ENCODE measurements around the gene ZNF613.

DNA sequence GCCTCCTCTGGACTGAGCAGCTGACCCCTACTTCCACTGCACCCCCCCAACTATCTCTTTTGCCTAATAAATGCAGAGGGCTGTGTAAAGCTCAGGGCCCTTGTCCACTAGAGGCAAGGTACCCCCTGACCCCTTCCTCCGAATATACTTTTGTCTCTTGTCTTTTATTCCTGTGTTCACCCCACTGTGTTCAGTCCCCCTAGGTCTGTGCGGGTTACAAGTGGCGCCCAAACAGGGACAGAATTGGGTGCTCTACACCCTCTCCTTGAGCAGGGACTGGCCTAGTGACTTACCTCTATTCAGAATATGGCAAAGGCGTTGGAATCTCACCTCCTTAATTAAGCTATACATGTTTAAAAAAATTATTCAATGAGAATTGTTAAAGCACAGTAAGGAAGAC is 44.4 kb downstream of the ZNF613 start:
- TF ChIP-seq, protein P1, sequence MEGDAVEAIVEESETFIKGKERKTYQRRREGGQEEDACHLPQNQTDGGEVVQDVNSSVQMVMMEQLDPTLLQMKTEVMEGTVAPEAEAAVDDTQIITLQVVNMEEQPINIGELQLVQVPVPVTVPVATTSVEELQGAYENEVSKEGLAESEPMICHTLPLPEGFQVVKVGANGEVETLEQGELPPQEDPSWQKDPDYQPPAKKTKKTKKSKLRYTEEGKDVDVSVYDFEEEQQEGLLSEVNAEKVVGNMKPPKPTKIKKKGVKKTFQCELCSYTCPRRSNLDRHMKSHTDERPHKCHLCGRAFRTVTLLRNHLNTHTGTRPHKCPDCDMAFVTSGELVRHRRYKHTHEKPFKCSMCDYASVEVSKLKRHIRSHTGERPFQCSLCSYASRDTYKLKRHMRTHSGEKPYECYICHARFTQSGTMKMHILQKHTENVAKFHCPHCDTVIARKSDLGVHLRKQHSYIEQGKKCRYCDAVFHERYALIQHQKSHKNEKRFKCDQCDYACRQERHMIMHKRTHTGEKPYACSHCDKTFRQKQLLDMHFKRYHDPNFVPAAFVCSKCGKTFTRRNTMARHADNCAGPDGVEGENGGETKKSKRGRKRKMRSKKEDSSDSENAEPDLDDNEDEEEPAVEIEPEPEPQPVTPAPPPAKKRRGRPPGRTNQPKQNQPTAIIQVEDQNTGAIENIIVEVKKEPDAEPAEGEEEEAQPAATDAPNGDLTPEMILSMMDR (conservative IDR thresholded peaks at IDR 0.05; ENCODE audit: low read depth in 2 of 2) = no peak
- TF ChIP-seq ETS1 (IDR thresholded peaks at IDR 0.05) (no peak), POLR2AphosphoS5 (IDR thresholded peaks at IDR 0.05; ENCODE audit: low read depth) (no peak)
